K562 (cell line): ENCODE results near the gene ERMP1. TPM values are rescaled to one million over a fixed set of nuclear protein-coding genes. Genes with fewer than 3 reads are reported as not detected.
A peak's percentile ranks its signal among the peaks of the same experiment; 100 is the strongest.

Experiments
- ATAC-seq: fragments of 200-7000 bp; cut with Tn5 transposase; 3 replicates; pipeline ENCODE4 v1.9.1; 2020; ENCODE audit warnings: moderate library complexity
- BruUV-seq: library from RNA; stranded (reverse); fragments of 400-500 nt; replicated peaks from 2 replicates; lab custom pipeline; 2021; lab: Mats Ljungman, UMichigan
- CTCF ChIA-PET: fragments of 300-600 bp; formaldehyde crosslinking; extraction: SDS; loops from one replicate; lab custom pipeline; 2021; ENCODE audit warnings: low intra/inter-chr PET ratio; lab: Yijun Ruan, JAX
- POLR2A ChIA-PET: fragments of 300-600, 350-650 bp; sonication (Branson Sonifier 250); formaldehyde crosslinking; extraction: SDS; loops from one replicate; lab custom pipeline; 2021; ENCODE audit warnings: antibody characterized with exemption, inconsistent platforms; lab: Yijun Ruan, JAX
- DNase-seq, 4 experiments: peaks; one replicate each; pipeline versions ENCODE4 v3.0.0 to v3.0.0-alpha.2; 2011 to 2018; ENCODE audit warnings: low spot score in 3 of 4, mixed read lengths in 3 of 4; ENCODE audit errors: extremely low read depth in 1 of 4
- FAIRE-seq: peaks from 2 replicates; lab custom pipeline; 2011; peaks lifted over from hg19 to GRCh38; lab: Jason Lieb, UNC
- H2AFZ ChIP-seq: 2 replicates; pipeline ENCODE4 v1.6.0; 2011; ENCODE audit warnings: low read depth, low read length, control low read depth, inconsistent platforms
- H3K27ac ChIP-seq: fragments of 200-600 bp; 3 replicates; pipeline ENCODE4 v1.8.0; 2011; ENCODE audit warnings: low read depth, mild to moderate bottlenecking, control low read depth, inconsistent platforms, low read length, moderate library complexity, mixed read lengths; ENCODE audit errors: extremely low read depth
- H3K27me3 ChIP-seq, 2 experiments: fragments of 300-600 bp in 1 of 2; 2 replicates in 1 of 2; 3 replicates in 1 of 2; pipeline versions ENCODE4 v1.6.0 to v1.8.0; 2011; ENCODE audit warnings: inconsistent platforms in 2 of 2, low read length in 2 of 2, mild to moderate bottlenecking in 1 of 2, mixed read lengths in 1 of 2, moderate library complexity in 1 of 2; ENCODE audit not compliant: control insufficient read depth in 2 of 2, insufficient read depth in 2 of 2
- H3K36me3 ChIP-seq: fragments of 300-600 bp; 3 replicates; pipeline ENCODE4 v1.8.0; 2011; ENCODE audit warnings: mild to moderate bottlenecking, low read length, inconsistent platforms; ENCODE audit not compliant: control insufficient read depth, insufficient read depth
- H3K4me1 ChIP-seq, 2 experiments: fragments of 200-600 bp in 1 of 2; replicated peaks in 1 of 2; 2 replicates in 1 of 2; 3 replicates in 1 of 2; pipeline versions ENCODE4 v1.5.1 to v1.8.0; 2011; ENCODE audit warnings: inconsistent platforms in 2 of 2, low read length in 2 of 2, mild to moderate bottlenecking in 1 of 2, mixed read lengths in 1 of 2, moderate library complexity in 1 of 2; ENCODE audit not compliant: control insufficient read depth in 2 of 2, insufficient read depth in 2 of 2
- H3K4me2 ChIP-seq: 2 replicates; pipeline ENCODE4 v1.6.1; 2011; ENCODE audit warnings: low read length, control low read depth, inconsistent platforms, mixed read lengths; ENCODE audit not compliant: insufficient read depth
- H3K4me3 ChIP-seq: fragments of 200-600 bp; sonication (generic), shearing (Covaris generic); 2 replicates; pipeline ENCODE4 v1.5.1; 2016; ENCODE audit warnings: control low read depth, inconsistent platforms
- H3K79me2 ChIP-seq: fragments of 200-600 bp; 3 replicates; pipeline ENCODE4 v1.8.0; 2011; ENCODE audit warnings: low read length, inconsistent platforms; ENCODE audit not compliant: control insufficient read depth, insufficient read depth
- H3K9ac ChIP-seq, 2 experiments: 2 replicates each; pipeline versions ENCODE4 v1.6.0 to v1.6.1; 2011; ENCODE audit warnings: low read depth in 2 of 2, low read length in 2 of 2, control low read depth in 1 of 2, inconsistent platforms in 1 of 2, mild to moderate bottlenecking in 1 of 2, mixed read lengths in 1 of 2; ENCODE audit not compliant: insufficient read depth in 1 of 2
- H3K9me1 ChIP-seq: one replicate; pipeline ENCODE4 v1.6.0; 2011; ENCODE audit warnings: inconsistent platforms, mild to moderate bottlenecking, low read length, moderate library complexity; ENCODE audit not compliant: control insufficient read depth, insufficient read depth
- H3K9me3 ChIP-seq: replicated peaks from 2 replicates; pipeline ENCODE4 v1.5.1; 2011; ENCODE audit warnings: low read depth, low read length, inconsistent platforms; ENCODE audit not compliant: control insufficient read depth, insufficient read depth
- H4K20me1 ChIP-seq: replicated peaks from 2 replicates; pipeline ENCODE4 v1.6.1; 2011; ENCODE audit warnings: low read length, inconsistent platforms, mixed read lengths; ENCODE audit not compliant: control insufficient read depth, insufficient read depth
- ATF7 ChIP-seq: fragments of 450-650 bp; IDR thresholded peaks from 2 replicates; pipeline ENCODE4 v1.7.1; 2014; ENCODE audit warnings: mild to moderate bottlenecking, moderate library complexity
- C11orf30 ChIP-seq: fragments of 450-650 bp; IDR thresholded peaks from 2 replicates; pipeline ENCODE4 v1.6.1; 2016; ENCODE audit warnings: low read depth, mild to moderate bottlenecking
- CEBPG ChIP-seq, 3 experiments: fragments of 200-800 bp in 1 of 3; sonication (Bioruptor generic) in 1 of 3; sonication (generic) in 1 of 3; formaldehyde crosslinking in 1 of 3; IDR thresholded peaks in 2 of 3; conservative IDR thresholded peaks in 1 of 3; 2 replicates each; pipeline versions ENCODE4 v1.6.1 to v1.8.0; 2016 to 2022; ENCODE audit warnings: missing compliant biosample characterization in 2 of 3, missing genetic modification characterization in 2 of 3, mild to moderate bottlenecking in 1 of 3, missing genetic modification reagents in 1 of 3
- EP300 ChIP-seq: IDR thresholded peaks from 2 replicates; pipeline ENCODE4 v1.6.1; 2012; ENCODE audit warnings: low read length, improper control_type of control experiment
- ERF ChIP-seq: fragments of 450-650 bp; formaldehyde crosslinking; IDR thresholded peaks from 2 replicates; pipeline ENCODE4 v1.4.0; 2020; ENCODE audit warnings: mild to moderate bottlenecking, mixed read lengths
- GTF2F1 ChIP-seq: IDR thresholded peaks from 2 replicates; pipeline ENCODE4 v1.6.1; 2011; ENCODE audit warnings: low read depth, low read length, improper control_type of control experiment
- MAFG ChIP-seq: fragments of 450-650 bp; conservative IDR thresholded peaks from 2 replicates; pipeline ENCODE4 v1.6.1; 2016; ENCODE audit warnings: missing genetic modification characterization, missing compliant biosample characterization
- PHTF2 ChIP-seq: fragments of 250-450 bp; sonication (Bioruptor Pico); IDR thresholded peaks from 2 replicates; pipeline ENCODE4 v1.5.0; 2021; ENCODE audit warnings: mild to moderate bottlenecking
- SMARCA4 ChIP-seq: fragments of 450-650 bp; IDR thresholded peaks from 2 replicates; pipeline ENCODE4 v1.6.1; 2016
- SMARCB1 ChIP-seq: IDR thresholded peaks from 2 replicates; pipeline ENCODE4 v1.6.1; 2011; ENCODE audit warnings: improper control_type of control experiment, low read depth; ENCODE audit not compliant: insufficient read length
- SMARCE1 ChIP-seq: fragments of 450-650 bp; IDR thresholded peaks from 2 replicates; pipeline ENCODE4 v1.7.1; 2016; ENCODE audit warnings: mild to moderate bottlenecking
- TEAD2 ChIP-seq: fragments of 450-650 bp; IDR thresholded peaks from 2 replicates; pipeline ENCODE4 v1.6.1; 2016; ENCODE audit warnings: missing genetic modification characterization, control low read depth, missing compliant biosample characterization
- TEAD4 ChIP-seq, 2 experiments: sonication (generic) in 1 of 2; formaldehyde crosslinking in 1 of 2; IDR thresholded peaks; 2 replicates each; pipeline versions ENCODE4 v1.6.1 to v1.8.0; 2012 to 2022; ENCODE audit warnings: borderline replicate concordance in 1 of 2, inconsistent platforms in 1 of 2, low read length in 1 of 2, mild to moderate bottlenecking in 1 of 2, missing genetic modification reagents in 1 of 2
- WHSC1 ChIP-seq: IDR thresholded peaks from one replicate; pipeline ENCODE4 v1.6.1; 2012; ENCODE audit warnings: low read length, control low read depth, inconsistent platforms
- ZNF121 ChIP-seq: sonication (generic); formaldehyde crosslinking; conservative IDR thresholded peaks from 2 replicates; pipeline ENCODE4 v1.8.0; 2022; ENCODE audit warnings: missing genetic modification reagents
- ZNF212 ChIP-seq: fragments of 450-650 bp; formaldehyde crosslinking; IDR thresholded peaks from 2 replicates; pipeline ENCODE4 v1.4.0; 2020; ENCODE audit warnings: mild to moderate bottlenecking
- ZNF316 ChIP-seq: fragments of 450-650 bp; IDR thresholded peaks from 2 replicates; pipeline ENCODE4 v1.6.1; 2016
- whole genome bisulfite sequencing: fragments of 100-300 bp; shearing (Covaris generic); methylation state at CpG from one replicate; pipeline ENCODE4 v1.1.6; 2016; ENCODE audit warnings: low coverage, mixed read lengths; ENCODE audit not compliant: insufficient coverage; ENCODE audit errors: missing lambda C conversion rate; 5-methylcytosine and 5-hydroxymethylcytosine counted together
- in situ Hi-C: fragments of 300-500 bp; cut with MboI; formaldehyde crosslinking; loops from 4 replicates; pipeline ENCODE4 v1.15.0; 2018; ENCODE audit warnings: inconsistent platforms, mixed read lengths
- intact Hi-C: fragments of 100-400 bp; cut with micrococcal nuclease; formaldehyde crosslinking; loops from 2 replicates; pipeline ENCODE4 v1.14.2; 2022
- polyA plus RNA-seq, 8 experiments: library from polyadenylated mRNA; depleted of rRNA in 4 of 8; stranded (reverse) in 5 of 8; unstranded in 3 of 8; fragments of >200 nt; fragmentation: Nextera tagmentation in 2 of 8; fragmentation: Illumina TruSeq in 1 of 8; extraction: Ambion mirVana in 2 of 8; extraction: Trizol in 1 of 8; gene quantifications; 2 replicates each; pipeline versions ENCODE4 v1.2.1 to v1.2.3, GENCODE V29; 2011 to 2014; ENCODE audit warnings: inconsistent platforms in 1 of 8, missing spikeins in 1 of 8
- total RNA-seq, 7 experiments: library from RNA; depleted of rRNA in 6 of 7; stranded (reverse); fragments of >200 nt in 6 of 7; fragmentation: Illumina TruSeq in 2 of 7; extraction: Trizol in 2 of 7; gene quantifications; 2 replicates each; pipeline versions ENCODE4 v1.2.1 to v1.2.3, GENCODE V29; 2011 to 2021; ENCODE audit warnings: low replicate concordance in 1 of 7

ERMP1 gene
- total and polyA plus RNA-seq, 9 of the 15 experiments (the other 6 are each of a cell fraction or from before 2014, with no cell fraction given), result 2.5 to 26.3 (median 12.6) TPM

GRCh38 chr9:5818424-5819142 lies 14.3 kb downstream of the ERMP1 start:
- Histone ChIP-seq H3K36me3 (peaks cover 49% of the 10 kb centered on the region; the same call in 2 of the 3 replicates), H2AFZ (no peak overlapping the region), H3K79me2 (no peaks in the 10 kb centered on the region; the same call in 2 of the 3 replicates), H3K4me1 (peaks cover 3 to 7% of the 10 kb centered on the region in 2 experiments; a peak in 3 of 5 replicates), H3K4me3 (no peak overlapping the region), H3K4me2 (no peak overlapping the region), H3K27ac (no peak overlapping the region), H3K27me3 (no peaks in the 10 kb centered on the region), H3K9me1 (no peaks in the 10 kb centered on the region), H3K9ac (no peak overlapping the region), H3K9me3 (no peaks in the 10 kb centered on the region), H4K20me1 (no peaks in the 10 kb centered on the region)
- DNase-seq (no peak), FAIRE-seq (no peak), ATAC-seq (no peak)
- intact Hi-C loops, result no loop called here
- in situ Hi-C loops, result no loop called here
- TF ChIP-seq C11orf30, result peak; percentile 38; the same call in 1 of the 2 replicates
- peak; percentile 68 for TF ChIP-seq ZNF316
- TF ChIP-seq SMARCB1, result no peak
- 0 out of 2 replicates have a peak, but pooled peaks have one; percentile 15 for TF ChIP-seq ZNF121 (CRISPR knock-in tag)
- TF ChIP-seq WHSC1, result no peak
- no TSS peak for BruUV-seq
- CTCF ChIA-PET, result no interaction called here
- POLR2A ChIA-PET, result no interaction called here
- WGBS, result 54% methylated on average over 2 of the region's 2 CpGs

- no TSS peak for BruUV-seq
- Histone ChIP-seq H3K9me3 (no peaks in the 10 kb centered on the region), H3K9ac (no peak overlapping the region), H3K4me2 (no peak overlapping the region), H3K79me2 (no peaks in the 10 kb centered on the region; the same call in 2 of the 3 replicates), H3K27ac (no peak overlapping the region), H3K4me3 (no peak overlapping the region), H3K4me1 (peaks cover 3 to 7% of the 10 kb centered on the region in 2 experiments; a peak in 3 of 5 replicates), H3K27me3 (no peaks in the 10 kb centered on the region), H4K20me1 (no peaks in the 10 kb centered on the region), H3K36me3 (peaks cover 45% of the 10 kb centered on the region), H2AFZ (no peak overlapping the region), H3K9me1 (no peaks in the 10 kb centered on the region)
- ATAC-seq (peak; percentile 46; the same call in 1 of the 3 replicates), FAIRE-seq (no peak), DNase-seq (no peak)
- 51% methylated on average over 3 of the region's 3 CpGs for WGBS
- intact Hi-C loops (no loop called here), in situ Hi-C loops (no loop called here)
- POLR2A ChIA-PET, result interaction anchor here (0.6 kb wide), 3 partner anchors 9 to 1551 kb away, joined by 3 to 4 read pairs (median 3); no protein-coding TSS in a partner anchor
- CTCF ChIA-PET, result no interaction called here
- TF ChIP-seq TEAD2 (tag) (peak; percentile 68; the same call in 1 of the 2 replicates), EP300 (peak; percentile 38; the same call in 1 of the 2 replicates), MAFG (tag) (peak; percentile 46; the same call in 1 of the 2 replicates), SMARCE1 (peak; percentile 70; the same call in 1 of the 2 replicates), ATF7 (peak; percentile 69), SMARCA4 (peak; percentile 55; the same call in 1 of the 2 replicates), GTF2F1 (no peak), ERF (CRISPR knock-in tag) (no peak), CEBPG (CRISPR knock-in tag; IDR thresholded peaks at IDR 0.05) (no peak), CEBPG (tag; conservative IDR thresholded peaks at IDR 0.05 in 1 of 2, IDR thresholded peaks at IDR 0.05 in 1 of 2) (peak; percentile 81 to 89), ZNF212 (CRISPR knock-in tag) (no peak), TEAD4 (IDR thresholded peaks at IDR 0.05; ENCODE audit: low read length) (peak; percentile 74), TEAD4 (CRISPR knock-in tag; IDR thresholded peaks at IDR 0.05; ENCODE audit: borderline replicate concordance) (no peak), PHTF2 (CRISPR knock-in tag) (no peak)
Observed at GRCh38 chr9:5817862-5818261, 15.1 kb downstream of the ERMP1 start.
